ENCODE results near the gene PHKG2. TPM values are rescaled to one million over a fixed set of nuclear protein-coding genes. Genes with fewer than 3 reads are reported as not detected.
A peak's percentile ranks its signal among the peaks of the same experiment; 100 is the strongest.

PHKG2 gene, protein sequence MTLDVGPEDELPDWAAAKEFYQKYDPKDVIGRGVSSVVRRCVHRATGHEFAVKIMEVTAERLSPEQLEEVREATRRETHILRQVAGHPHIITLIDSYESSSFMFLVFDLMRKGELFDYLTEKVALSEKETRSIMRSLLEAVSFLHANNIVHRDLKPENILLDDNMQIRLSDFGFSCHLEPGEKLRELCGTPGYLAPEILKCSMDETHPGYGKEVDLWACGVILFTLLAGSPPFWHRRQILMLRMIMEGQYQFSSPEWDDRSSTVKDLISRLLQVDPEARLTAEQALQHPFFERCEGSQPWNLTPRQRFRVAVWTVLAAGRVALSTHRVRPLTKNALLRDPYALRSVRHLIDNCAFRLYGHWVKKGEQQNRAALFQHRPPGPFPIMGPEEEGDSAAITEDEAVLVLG
- total RNA-seq (2014; rRNA removed) (28.6 and 30.9 TPM in 2 replicates), Bru-seq, nascent RNA (percentile 60 among the genes with signal in this experiment), BruChase-seq, experiment 1, labeled RNA remaining after a 6-hour chase (percentile 90 among the genes with signal in this experiment), BruChase-seq, experiment 2, labeled RNA remaining after a 2-hour chase (percentile 84 among the genes with signal in this experiment)
- long read RNA-seq, full-length matches to known transcripts: 20 of 42 reads
- long read RNA-seq, partial matches to known transcripts: 11 of 42 reads
- long read RNA-seq, other reads (novel, unspliced or antisense): 11 of 42 reads

DNA sequence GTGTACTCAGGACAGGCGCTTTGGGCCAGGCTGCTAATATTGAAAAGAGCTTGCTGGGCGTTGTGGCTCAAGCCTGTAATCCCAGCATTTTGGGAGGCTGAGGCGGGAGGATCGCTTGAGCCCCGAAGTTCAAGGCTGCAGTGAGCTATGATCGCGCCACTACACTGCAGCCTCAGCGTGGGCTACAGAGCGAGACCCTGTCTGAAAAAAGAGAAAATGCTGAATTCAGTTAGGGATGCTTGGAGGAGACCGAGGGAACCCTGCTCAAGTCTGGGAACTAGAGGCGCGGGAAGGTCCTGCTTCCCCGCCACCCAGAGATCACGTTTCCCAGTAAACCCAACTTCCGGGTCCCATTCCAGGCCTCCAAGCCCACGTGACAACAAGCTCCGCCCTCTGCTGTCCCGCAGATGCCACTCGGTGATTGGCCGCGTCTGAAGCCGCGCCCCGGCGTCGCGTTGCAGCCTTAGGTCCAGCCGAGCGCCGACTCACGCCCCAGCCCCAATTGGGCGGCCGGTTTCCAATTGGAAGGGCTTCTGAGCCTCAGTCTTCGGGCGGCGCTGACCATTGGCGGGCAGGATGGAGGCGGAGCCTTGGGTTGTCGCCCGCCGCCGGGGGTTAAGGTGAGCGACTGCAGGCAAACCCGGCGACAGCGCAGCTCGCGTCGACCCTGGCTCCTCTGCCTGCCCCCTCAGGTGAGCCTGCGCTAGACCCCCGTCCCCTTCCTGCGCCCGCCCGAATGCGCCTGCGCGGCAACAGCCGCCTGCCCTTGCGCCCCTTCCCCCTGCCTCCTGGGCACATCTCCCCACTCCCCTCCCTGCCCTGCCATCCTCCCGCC is at the start of gene PHKG2:
Gene PHKG2 (plus strand): TSS at position 627 of the 835 bp plus-strand sequence. CDS start 396 bp downstream, outside the sequence.
- H3K27ac ChIP-seq (ENCODE audit: low read length): peak within 1 kb of the TSS; percentile 83
- H3K79me2 ChIP-seq (ENCODE audit: low read length): peaks cover 23% of the 10 kb centered on the region
- CTCF ChIA-PET: interaction anchor here (0.7 to 0.8 kb wide), 2 partner anchors 26 to 67 kb away, joined by 3 read pairs; no protein-coding TSS in a partner anchor
- POLR2A ChIA-PET (ENCODE audit: unreplicated experiment): interaction anchor here (0.5 to 0.7 kb wide), 4 partner anchors 110 to 377 kb away, joined by 3 to 6 read pairs (median 4); no protein-coding TSS in a partner anchor
- 0 out of 2 replicates have a peak within 1 kb of the TSS, but pooled peaks have one; percentile 43 for H2AFZ ChIP-seq (ENCODE audit: low read length)
- peaks cover 14% of the 10 kb centered on the region for H3K4me1 ChIP-seq (ENCODE audit: insufficient read depth, low read length)
- peak within 1 kb of the TSS; percentile 69 for H3K4me3 ChIP-seq (ENCODE audit: low read length)
- no peaks in the 10 kb centered on the region for H4K20me1 ChIP-seq (ENCODE audit: low read length)
- peak within 1 kb of the TSS; percentile 84 for H3K4me2 ChIP-seq (ENCODE audit: low read length)
- peaks cover 6% of the 10 kb centered on the region for H3K36me3 ChIP-seq (ENCODE audit: low read depth, low read length)
- no peaks in the 10 kb centered on the region for H3K9me3 ChIP-seq (ENCODE audit: low read length)
- H3F3A ChIP-seq (ENCODE audit: low read length, unreplicated experiment): peaks cover 8% of the 10 kb centered on the region
- peak within 1 kb of the TSS; percentile 75 for H3K9ac ChIP-seq (ENCODE audit: low read length)
- no TSS peak for BruUV-seq (replicated peaks)
- DNase-seq (peak; percentile 98), ATAC-seq (peak; percentile 96)
- no peaks in the 10 kb centered on the region for H3K27me3 ChIP-seq (ENCODE audit: low read length)
- H3K9me2 ChIP-seq (replicated peaks; ENCODE audit: low read length): no peaks in the 10 kb centered on the region
- TF ChIP-seq EZH2phosphoT487 (IDR thresholded peaks at IDR 0.05; ENCODE audit: borderline replicate concordance, low read length) (no peak), EZH2 (IDR thresholded peaks at IDR 0.05; ENCODE audit: low read length, unreplicated experiment) (no peak)
- TF ChIP-seq, protein P1, sequence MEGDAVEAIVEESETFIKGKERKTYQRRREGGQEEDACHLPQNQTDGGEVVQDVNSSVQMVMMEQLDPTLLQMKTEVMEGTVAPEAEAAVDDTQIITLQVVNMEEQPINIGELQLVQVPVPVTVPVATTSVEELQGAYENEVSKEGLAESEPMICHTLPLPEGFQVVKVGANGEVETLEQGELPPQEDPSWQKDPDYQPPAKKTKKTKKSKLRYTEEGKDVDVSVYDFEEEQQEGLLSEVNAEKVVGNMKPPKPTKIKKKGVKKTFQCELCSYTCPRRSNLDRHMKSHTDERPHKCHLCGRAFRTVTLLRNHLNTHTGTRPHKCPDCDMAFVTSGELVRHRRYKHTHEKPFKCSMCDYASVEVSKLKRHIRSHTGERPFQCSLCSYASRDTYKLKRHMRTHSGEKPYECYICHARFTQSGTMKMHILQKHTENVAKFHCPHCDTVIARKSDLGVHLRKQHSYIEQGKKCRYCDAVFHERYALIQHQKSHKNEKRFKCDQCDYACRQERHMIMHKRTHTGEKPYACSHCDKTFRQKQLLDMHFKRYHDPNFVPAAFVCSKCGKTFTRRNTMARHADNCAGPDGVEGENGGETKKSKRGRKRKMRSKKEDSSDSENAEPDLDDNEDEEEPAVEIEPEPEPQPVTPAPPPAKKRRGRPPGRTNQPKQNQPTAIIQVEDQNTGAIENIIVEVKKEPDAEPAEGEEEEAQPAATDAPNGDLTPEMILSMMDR (conservative IDR thresholded peaks at IDR 0.05; ENCODE audit: low read depth, low read length): no peak
- intact Hi-C loops (cut with micrococcal nuclease): no loop called here

DNA sequence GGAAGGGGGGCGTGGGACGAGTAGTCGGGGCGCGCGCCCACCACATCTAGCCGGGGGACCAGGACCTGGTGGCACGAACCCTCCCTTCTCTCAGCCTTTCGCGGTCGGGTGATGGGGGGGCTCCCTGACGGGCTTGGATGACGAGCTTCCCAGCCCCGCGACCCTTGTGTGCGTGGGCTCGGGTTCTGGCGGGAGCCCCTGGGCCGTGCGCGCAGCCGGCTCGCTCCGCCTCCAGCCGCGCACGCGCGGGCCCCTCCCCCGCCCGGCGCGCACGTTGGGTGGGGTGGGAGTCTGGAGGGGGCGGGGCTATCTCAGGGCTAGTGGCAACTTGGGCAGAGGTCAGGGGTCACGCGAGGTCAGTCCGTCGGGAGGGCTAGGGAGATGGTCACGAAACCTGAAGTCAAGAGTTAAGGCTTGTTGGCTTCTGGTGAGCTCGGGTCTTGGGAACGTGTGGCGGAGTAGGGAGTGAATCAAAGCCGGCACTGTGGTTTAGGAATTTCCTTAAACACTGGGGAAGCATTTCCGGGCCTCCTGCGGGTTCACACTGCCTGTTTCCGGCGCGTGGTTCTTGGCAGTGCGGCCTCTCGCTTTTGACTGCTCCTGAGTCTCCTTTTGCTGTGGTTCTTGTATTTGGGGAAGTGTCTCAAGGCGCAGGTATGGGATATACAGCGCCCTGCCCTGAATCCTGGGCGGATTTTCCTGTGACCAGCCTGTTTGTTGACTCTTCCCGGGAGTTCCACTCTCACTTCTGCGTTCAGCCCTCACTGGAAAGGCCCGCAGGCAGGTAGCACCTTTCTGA is 49.2 kb upstream of the PHKG2 start, which contains the start of gene SRCAP:
Gene SRCAP (plus strand): TSS at position 356 of the 799 bp plus-strand sequence. CDS start 1,654 bp downstream, outside the sequence.
- Histone ChIP-seq H4K20me1 (ENCODE audit: low read length) (0 out of 2 replicates have a peak, but pooled peaks cover 7% of the 10 kb centered on the region), H3K9ac (ENCODE audit: low read length) (peak within 1 kb of the TSS; percentile 100), H3K9me2 (replicated peaks; ENCODE audit: low read length) (no peaks in the 10 kb centered on the region), H3F3A (ENCODE audit: low read length, unreplicated experiment) (no peaks in the 10 kb centered on the region), H3K36me3 (ENCODE audit: low read depth, low read length) (peaks cover 17% of the 10 kb centered on the region), H2AFZ (ENCODE audit: low read length) (peak within 1 kb of the TSS; percentile 94), H3K27me3 (ENCODE audit: low read length) (no peaks in the 10 kb centered on the region), H3K9me3 (ENCODE audit: low read length) (no peaks in the 10 kb centered on the region), H3K4me2 (ENCODE audit: low read length) (peak within 1 kb of the TSS; percentile 97), H3K4me1 (ENCODE audit: insufficient read depth, low read length) (peaks cover 18% of the 10 kb centered on the region), H3K79me2 (ENCODE audit: low read length) (peaks cover 37% of the 10 kb centered on the region), H3K27ac (ENCODE audit: low read length) (peak within 1 kb of the TSS; percentile 99), H3K4me3 (ENCODE audit: low read length) (peak within 1 kb of the TSS; percentile 82)
- TF ChIP-seq EZH2 (IDR thresholded peaks at IDR 0.05; ENCODE audit: low read length, unreplicated experiment) (no peak), EZH2phosphoT487 (IDR thresholded peaks at IDR 0.05; ENCODE audit: borderline replicate concordance, low read length) (no peak)
- TF ChIP-seq, protein P1 (conservative IDR thresholded peaks at IDR 0.05; ENCODE audit: low read depth, low read length): no peak
- TSS peak; percentile 52 for BruUV-seq (replicated peaks)
- ChIA-PET CTCF (no interaction called here), POLR2A (ENCODE audit: unreplicated experiment) (no interaction called here)
- intact Hi-C loops (cut with micrococcal nuclease): loop anchor here (1.0 kb wide), 2 partner anchors 41 kb away; partner anchors contain the start of gene FBRS
- ATAC-seq (peak; percentile 45), DNase-seq (peak; percentile 78)
